ENCODE measurements around the gene RBM44.

DNA sequence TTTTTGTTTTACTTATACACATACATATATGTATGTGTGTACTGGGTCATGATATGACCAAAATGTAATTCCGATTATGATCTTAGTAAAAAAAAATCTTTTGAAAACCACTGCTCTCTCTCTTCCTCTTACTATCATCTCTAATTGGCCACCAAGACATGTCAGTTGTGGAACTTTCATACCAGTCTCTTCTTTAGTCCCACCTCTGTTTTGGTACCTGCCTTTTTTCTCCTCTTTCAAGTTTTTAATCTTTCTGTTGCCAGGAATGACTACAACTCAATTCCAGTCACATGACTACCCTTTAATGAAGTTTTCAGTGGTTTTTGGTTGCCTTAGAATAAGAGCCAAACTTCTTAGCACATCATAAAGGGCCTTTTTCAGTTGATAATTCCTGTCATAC lies 17.1 kb downstream of the RBM44 start:
- TF ChIP-seq EZH2 (IDR thresholded peaks at IDR 0.05), result no peak
- TF ChIP-seq POLR2AphosphoS5 (IDR thresholded peaks at IDR 0.05; ENCODE audit: borderline replicate concordance, low read depth, low read length), result no peak
- TF ChIP-seq FOXP2 (optimal IDR thresholded peaks at IDR 0.05; ENCODE audit: control extremely low read depth, extremely low read length, insufficient read depth), result no peak
